NCI-H1417 (cell line): ENCODE measurements around the gene SPOCK1.

Experiments used
- DNase-seq, 3 experiments: peaks; one replicate each; lab custom pipeline; 2025; lab: John Stamatoyannopoulos, UW

Gene SPOCK1

GRCh38 chr5:137441476-137441875 is 57.6 kb downstream of the SPOCK1 start:
- peak in 2 of 3 experiments; percentile 22 to 87 for DNase-seq

- DNase-seq: peak; percentile 17 to 81 (median 26)
Observed at GRCh38 chr5:137440795-137441194, 58.3 kb downstream of the SPOCK1 start.

- DNase-seq: peak in 1 of 3 experiments; percentile 3
Observed at GRCh38 chr5:137439645-137440044, 59.5 kb downstream of the SPOCK1 start.

- DNase-seq: no peak
Observed at GRCh38 chr5:137438932-137439331, 60.2 kb downstream of the SPOCK1 start.

- no peak for DNase-seq
Observed at GRCh38 chr5:137437774-137438173, 61.4 kb downstream of the SPOCK1 start.

- no peak for DNase-seq
Observed at GRCh38 chr5:137433539-137433938, 65.6 kb downstream of the SPOCK1 start.

GRCh38 chr5:137432376-137432775 is 66.8 kb downstream of the SPOCK1 start:
- DNase-seq: no peak

GRCh38 chr5:137431051-137431450 is 68.1 kb downstream of the SPOCK1 start:
- DNase-seq: no peak

GRCh38 chr5:137415231-137415681 is 83.9 kb downstream of the SPOCK1 start:
- DNase-seq: no peak

GRCh38 chr5:137414112-137414755 is 84.9 kb downstream of the SPOCK1 start:
- DNase-seq: no peak

GRCh38 chr5:137412136-137412535 is 87.0 kb downstream of the SPOCK1 start:
- DNase-seq: no peak

- DNase-seq: no peak
Observed at GRCh38 chr5:137410234-137411010, 88.7 kb downstream of the SPOCK1 start.

- DNase-seq: no peak
Observed at GRCh38 chr5:137409736-137410135, 89.4 kb downstream of the SPOCK1 start.

- no peak for DNase-seq
Observed at GRCh38 chr5:137407090-137407489, 92.0 kb downstream of the SPOCK1 start.

- no peak for DNase-seq
Observed at GRCh38 chr5:137405393-137405792, 93.7 kb downstream of the SPOCK1 start.

GRCh38 chr5:137403869-137404268 is 95.3 kb downstream of the SPOCK1 start:
- DNase-seq: no peak

GRCh38 chr5:137402436-137403187 is 96.5 kb downstream of the SPOCK1 start:
- DNase-seq: no peak

GRCh38 chr5:137401946-137402345 is 97.2 kb downstream of the SPOCK1 start:
- DNase-seq: no peak

GRCh38 chr5:137400571-137400970 is 98.6 kb downstream of the SPOCK1 start:
- no peak for DNase-seq

GRCh38 chr5:137399911-137400310 is 99.2 kb downstream of the SPOCK1 start:
- no peak for DNase-seq

GRCh38 chr5:137398751-137399150 is 100.4 kb downstream of the SPOCK1 start:
- no peak for DNase-seq

- no peak for DNase-seq
Observed at GRCh38 chr5:137398154-137398553, 101.0 kb downstream of the SPOCK1 start.
